Ectodermal cell (in vitro differentiated cells): ENCODE data around the gene C4A.
"Not testable (repeated sequence)": the region's sequence is repeated elsewhere in the genome, so short reads cannot be mapped to it uniquely, and the experiment has no call there.

Experiments
- H3K27ac ChIP-seq: 2 replicates; pipeline ENCODE4 v1.7.0; 2013; ENCODE audit warnings: mild to moderate bottlenecking, low read depth, low read length; ENCODE audit not compliant: insufficient read depth, poor library complexity, severe bottlenecking
- H3K27me3 ChIP-seq: 2 replicates; pipeline ENCODE4 v1.7.0; 2013; ENCODE audit warnings: mild to moderate bottlenecking, low read length; ENCODE audit not compliant: insufficient read depth, control insufficient read depth, poor library complexity, severe bottlenecking
- H3K36me3 ChIP-seq: one replicate; pipeline ENCODE4 v1.7.0; 2013; ENCODE audit warnings: low read length; ENCODE audit not compliant: control insufficient read depth, insufficient read depth
- H3K4me1 ChIP-seq: one replicate; pipeline ENCODE4 v1.7.0; 2013; ENCODE audit warnings: low read length; ENCODE audit not compliant: control insufficient read depth, insufficient read depth
- H3K4me3 ChIP-seq: 2 replicates; pipeline ENCODE4 v1.7.0; 2013; ENCODE audit warnings: low read depth, low read length, control low read depth; ENCODE audit not compliant: insufficient read depth
- H3K9me3 ChIP-seq: 2 replicates; pipeline ENCODE4 v1.7.0; 2013; ENCODE audit warnings: mild to moderate bottlenecking, low read length, moderate library complexity; ENCODE audit not compliant: control insufficient read depth
- WGBS, 2 experiments: methylation state at CpG; one replicate each; pipeline ENCODE4 v1.1.7; 2013; ENCODE audit warnings: missing lambda C conversion rate in 2 of 2; 5-methylcytosine and 5-hydroxymethylcytosine counted together

Gene C4A

GRCh38 chr6:31980195-31980876 is 1.5 kb upstream of the C4A start:
- WGBS, 2 experiments, result 96 to 97% methylated on average over 11 to 12 of the region's 13 CpGs
- not testable (repeated sequence) for H3K4me3 ChIP-seq, H3K27me3 ChIP-seq, H3K4me1 ChIP-seq, H3K36me3 ChIP-seq, H3K27ac ChIP-seq, H3K9me3 ChIP-seq

DNA sequence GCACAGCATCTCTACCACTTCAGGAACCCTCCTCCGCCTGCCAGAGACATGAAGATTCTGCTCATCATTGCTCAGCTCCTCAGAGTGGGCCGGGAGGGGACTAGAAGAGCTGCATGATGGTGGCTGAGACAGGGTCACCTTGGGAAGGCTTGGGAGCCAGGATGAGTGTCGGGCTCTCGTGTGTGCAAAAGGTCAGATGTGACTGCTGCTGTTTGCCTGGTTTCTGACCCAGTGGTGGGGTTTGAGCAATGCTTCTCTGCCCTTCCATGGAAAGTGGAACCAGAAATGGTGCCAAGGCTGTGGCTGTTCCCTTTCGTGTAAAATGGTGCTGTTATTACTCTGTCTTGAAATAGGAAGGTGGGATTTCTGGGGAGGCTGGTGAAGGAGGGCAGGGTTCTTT is 859 bp upstream of the C4A start:
- H3K27me3 ChIP-seq, H3K4me3 ChIP-seq, H3K27ac ChIP-seq, H3K9me3 ChIP-seq, H3K36me3 ChIP-seq, H3K4me1 ChIP-seq: not testable (repeated sequence)
- no CpG with 5 or more reads among the region's 5 CpGs for WGBS, 2 experiments

DNA sequence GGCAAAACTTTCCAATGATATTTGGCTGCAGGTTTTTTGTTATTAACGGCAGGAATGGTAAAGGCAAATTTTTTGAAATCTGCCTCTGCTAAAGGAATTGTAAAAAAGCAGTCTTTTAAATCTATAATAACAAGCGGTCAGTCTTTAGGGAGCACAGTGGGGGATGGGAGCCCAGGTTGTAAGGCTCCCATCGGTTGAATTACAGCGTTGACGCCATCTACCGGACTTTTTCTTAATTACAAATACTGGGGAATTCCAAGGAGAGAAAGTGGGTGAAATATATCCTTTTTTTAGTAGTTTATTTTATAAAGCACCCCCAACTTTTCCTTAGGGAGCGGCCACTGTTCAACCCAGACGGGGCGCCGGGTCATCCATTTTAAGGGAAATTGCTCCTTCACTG is 7.5 kb downstream of the C4A start:
- WGBS, 2 experiments, result no CpG with 5 or more reads among the region's 10 CpGs
- H3K27ac ChIP-seq, result not testable (repeated sequence)

DNA sequence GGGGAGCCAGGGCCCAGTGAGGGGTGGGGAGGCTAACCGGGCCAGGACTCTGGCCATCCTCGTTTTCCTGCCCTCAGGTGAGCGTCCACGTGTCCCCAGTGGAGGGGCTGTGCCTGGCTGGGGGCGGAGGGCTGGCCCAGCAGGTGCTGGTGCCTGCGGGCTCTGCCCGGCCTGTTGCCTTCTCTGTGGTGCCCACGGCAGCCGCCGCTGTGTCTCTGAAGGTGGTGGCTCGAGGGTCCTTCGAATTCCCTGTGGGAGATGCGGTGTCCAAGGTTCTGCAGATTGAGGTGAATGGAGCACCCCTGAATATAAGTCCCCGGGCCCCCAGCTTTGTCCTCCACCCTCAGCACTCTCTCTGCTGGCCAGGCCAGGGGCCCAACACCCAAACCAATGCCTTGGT is 12.6 kb downstream of the C4A start:
- not testable (repeated sequence) for H3K36me3 ChIP-seq, H3K4me1 ChIP-seq, H3K4me3 ChIP-seq, H3K27ac ChIP-seq, H3K9me3 ChIP-seq, H3K27me3 ChIP-seq
- WGBS, 2 experiments, result 88 to 100% methylated on average over 6 to 7 of the region's 14 CpGs

More for the DNA sequence above, 7.5 kb downstream of the C4A start:
- H3K4me1 ChIP-seq, H3K36me3 ChIP-seq, H3K27me3 ChIP-seq, H3K4me3 ChIP-seq, H3K9me3 ChIP-seq: not testable (repeated sequence)

DNA sequence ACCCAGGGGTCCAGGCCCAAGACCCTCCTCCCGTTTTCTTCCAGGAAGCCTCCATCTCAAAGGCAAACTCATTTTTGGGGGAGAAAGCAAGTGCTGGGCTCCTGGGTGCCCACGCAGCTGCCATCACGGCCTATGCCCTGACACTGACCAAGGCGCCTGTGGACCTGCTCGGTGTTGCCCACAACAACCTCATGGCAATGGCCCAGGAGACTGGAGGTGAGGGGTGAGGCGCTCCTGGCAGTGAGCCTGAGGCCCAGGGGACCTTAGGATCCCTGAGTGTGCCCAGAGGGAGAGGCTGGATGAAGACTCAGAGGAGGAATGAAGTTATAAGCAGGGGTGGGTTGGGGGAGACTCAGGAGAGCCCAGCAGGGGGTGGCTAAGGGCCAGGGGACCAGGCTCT is 14.5 kb downstream of the C4A start:
- not testable (repeated sequence) for H3K4me1 ChIP-seq, H3K9me3 ChIP-seq
- 92 to 96% methylated on average over 5 to 6 of the region's 6 CpGs for WGBS, 2 experiments

GRCh38 chr6:32002546-32003268 is 20.9 kb downstream of the C4A start:
- WGBS, 2 experiments, result no CpG with 5 or more reads among the region's 15 CpGs

More for the DNA sequence above, 14.5 kb downstream of the C4A start:
- not testable (repeated sequence) for H3K36me3 ChIP-seq, H3K27me3 ChIP-seq, H3K4me3 ChIP-seq, H3K27ac ChIP-seq

GRCh38 chr6:32003301-32003700 is 21.4 kb downstream of the C4A start:
- no CpG with 5 or more reads among the region's 7 CpGs for WGBS, 2 experiments
- H3K36me3 ChIP-seq, H3K27me3 ChIP-seq, H3K4me1 ChIP-seq, H3K4me3 ChIP-seq, H3K9me3 ChIP-seq, H3K27ac ChIP-seq: not testable (repeated sequence)

More at GRCh38 chr6:32002546-32003268, 20.9 kb downstream of the C4A start:
- not testable (repeated sequence) for H3K9me3 ChIP-seq, H3K4me1 ChIP-seq, H3K27ac ChIP-seq, H3K4me3 ChIP-seq, H3K27me3 ChIP-seq, H3K36me3 ChIP-seq

- H3K27me3 ChIP-seq, H3K4me1 ChIP-seq, H3K4me3 ChIP-seq, H3K9me3 ChIP-seq, H3K27ac ChIP-seq, H3K36me3 ChIP-seq: not testable (repeated sequence)
- WGBS, 2 experiments, result 94 to 96% methylated on average over 4 of the region's 4 CpGs
Measured at GRCh38 chr6:32004393-32004792, 22.5 kb downstream of the C4A start.

DNA sequence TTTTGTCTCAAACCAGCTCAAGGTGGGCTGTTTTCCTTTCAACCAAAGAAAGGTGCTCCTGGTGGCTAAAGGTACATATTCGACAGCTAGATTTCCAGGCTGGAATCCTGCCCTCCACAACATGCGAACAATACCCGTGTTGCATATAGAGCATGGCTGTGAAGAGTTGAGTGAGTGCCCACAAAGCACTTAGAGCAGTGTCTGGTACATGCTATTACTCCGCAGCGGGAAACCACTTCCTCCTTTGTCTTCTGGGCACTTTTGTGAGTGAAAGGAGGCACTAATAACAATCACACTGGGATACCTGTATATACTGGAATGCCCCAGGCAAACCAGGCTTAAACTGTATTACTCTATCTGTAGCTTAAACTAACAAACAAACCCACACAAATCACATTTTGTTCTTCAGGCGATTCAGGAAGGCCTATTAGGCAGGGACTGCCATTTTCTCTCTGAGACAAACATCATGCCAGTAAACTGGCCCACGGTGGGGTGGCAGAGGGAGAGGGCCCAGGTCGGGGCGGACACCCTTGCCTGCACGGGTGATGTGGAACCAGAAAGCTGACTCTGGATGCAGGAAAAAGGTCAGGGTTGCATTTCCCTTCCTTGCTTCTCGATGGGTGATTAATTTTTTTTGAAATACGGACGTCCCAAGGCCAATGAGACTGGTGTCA is 23.1 kb downstream of the C4A start:
- WGBS, 2 experiments, result 86 to 88% methylated on average over 8 of the region's 13 CpGs
- not testable (repeated sequence) for H3K36me3 ChIP-seq, H3K4me1 ChIP-seq, H3K27me3 ChIP-seq, H3K4me3 ChIP-seq, H3K9me3 ChIP-seq, H3K27ac ChIP-seq

GRCh38 chr6:32005538-32005880 is 23.7 kb downstream of the C4A start:
- H3K9me3 ChIP-seq, H3K4me3 ChIP-seq, H3K27ac ChIP-seq, H3K4me1 ChIP-seq, H3K36me3 ChIP-seq, H3K27me3 ChIP-seq: not testable (repeated sequence)
- 92% methylated on average over 7 of the region's 9 CpGs for WGBS, 2 experiments
